Osteocyte (in vitro differentiated cells): Measurements from ENCODE around the gene ADCY2. TPM values are rescaled to one million over a fixed set of nuclear protein-coding genes. Genes with fewer than 3 reads are reported as not detected.

Experiments used
- DNase-seq: peaks from one replicate; pipeline ENCODE4 v3.0.0; 2021; ENCODE audit warnings: mixed read lengths; ENCODE audit not compliant: unreplicated experiment; ENCODE audit errors: extremely low spot score
- H3K27ac Mint-ChIP-seq: one replicate; pipeline ENCODE4 v1.8.0; 2021; ENCODE audit warnings: mild to moderate bottlenecking, mixed read lengths; ENCODE audit not compliant: unreplicated experiment
- H3K27me3 Mint-ChIP-seq: one replicate; pipeline ENCODE4 v1.8.0; 2021; ENCODE audit warnings: mixed read lengths; ENCODE audit not compliant: unreplicated experiment
- H3K36me3 Mint-ChIP-seq: one replicate; pipeline ENCODE4 v1.8.0; 2021; ENCODE audit warnings: mixed read lengths; ENCODE audit not compliant: unreplicated experiment
- H3K4me1 Mint-ChIP-seq: one replicate; pipeline ENCODE4 v1.8.0; 2021; ENCODE audit warnings: mixed read lengths; ENCODE audit not compliant: unreplicated experiment
- H3K4me3 Mint-ChIP-seq: one replicate; pipeline ENCODE4 v1.8.0; 2021; ENCODE audit warnings: mild to moderate bottlenecking, moderate library complexity, mixed read lengths; ENCODE audit not compliant: unreplicated experiment
- H3K9me3 Mint-ChIP-seq: one replicate; pipeline ENCODE4 v1.8.0; 2021; ENCODE audit warnings: mixed read lengths; ENCODE audit not compliant: unreplicated experiment
- CTCF ChIP-seq: fragments of 200-600 bp; sonication (generic); IDR thresholded peaks from 2 replicates; pipeline ENCODE4 v1.5.0; 2021; ENCODE audit warnings: antibody characterized with exemption, mild to moderate bottlenecking, moderate library complexity
- total RNA-seq: library from RNA; stranded (reverse); gene quantifications from 2 replicates; pipeline ENCODE4 v1.2.1, GENCODE V29; 2021

Gene ADCY2
- total RNA-seq, 1 donor from 2014 or later: not detected

GRCh38 chr5:7680260-7680659 is 284.3 kb downstream of the ADCY2 start:
- no peaks in the 10 kb centered on the region for H3K4me1 Mint-ChIP-seq
- no peak overlapping the region for H3K4me3 Mint-ChIP-seq
- no peak for DNase-seq
- no peaks in the 10 kb centered on the region for H3K9me3 Mint-ChIP-seq
- no peak overlapping the region for H3K27ac Mint-ChIP-seq
- H3K27me3 Mint-ChIP-seq: peaks cover 11% of the 10 kb centered on the region
- TF ChIP-seq CTCF: no peak
- H3K36me3 Mint-ChIP-seq: no peaks in the 10 kb centered on the region

GRCh38 chr5:7682379-7682778 is 286.4 kb downstream of the ADCY2 start:
- Mint-ChIP-seq H3K4me3 (no peak overlapping the region), H3K9me3 (no peaks in the 10 kb centered on the region), H3K27me3 (peaks cover 21% of the 10 kb centered on the region), H3K36me3 (no peaks in the 10 kb centered on the region), H3K27ac (no peak overlapping the region), H3K4me1 (no peaks in the 10 kb centered on the region)
- DNase-seq: no peak
- no peak for TF ChIP-seq CTCF

GRCh38 chr5:7683753-7684152 is 287.8 kb downstream of the ADCY2 start:
- H3K9me3 Mint-ChIP-seq: no peaks in the 10 kb centered on the region
- no peak for TF ChIP-seq CTCF
- no peak overlapping the region for H3K4me3 Mint-ChIP-seq
- H3K27me3 Mint-ChIP-seq: peaks cover 26% of the 10 kb centered on the region
- H3K4me1 Mint-ChIP-seq: no peaks in the 10 kb centered on the region
- DNase-seq: no peak
- no peak overlapping the region for H3K27ac Mint-ChIP-seq
- no peaks in the 10 kb centered on the region for H3K36me3 Mint-ChIP-seq

GRCh38 chr5:7684826-7685225 is 288.9 kb downstream of the ADCY2 start:
- no peak overlapping the region for H3K4me3 Mint-ChIP-seq
- H3K36me3 Mint-ChIP-seq: no peaks in the 10 kb centered on the region
- no peaks in the 10 kb centered on the region for H3K9me3 Mint-ChIP-seq
- H3K27me3 Mint-ChIP-seq: peaks cover 28% of the 10 kb centered on the region
- DNase-seq: no peak
- no peak overlapping the region for H3K27ac Mint-ChIP-seq
- TF ChIP-seq CTCF: no peak
- no peaks in the 10 kb centered on the region for H3K4me1 Mint-ChIP-seq

- H3K27ac Mint-ChIP-seq: no peak overlapping the region
- DNase-seq: no peak
- TF ChIP-seq CTCF: no peak
- no peaks in the 10 kb centered on the region for H3K9me3 Mint-ChIP-seq
- H3K4me1 Mint-ChIP-seq: no peaks in the 10 kb centered on the region
- H3K4me3 Mint-ChIP-seq: no peak overlapping the region
- H3K36me3 Mint-ChIP-seq: no peaks in the 10 kb centered on the region
- H3K27me3 Mint-ChIP-seq: peaks cover 26% of the 10 kb centered on the region
Measured at GRCh38 chr5:7686794-7687193, 290.9 kb downstream of the ADCY2 start.
